SK-N-SH (cell line): ENCODE results near the gene NCLN. TPM values are rescaled to one million over a fixed set of nuclear protein-coding genes. Genes with fewer than 3 reads are reported as not detected.

Experiments
- CTCF ChIA-PET: fragments of 300-600, 350-600 bp; formaldehyde crosslinking; extraction: SDS; loops from one replicate; lab custom pipeline; 2021; lab: Yijun Ruan, JAX
- POLR2A ChIA-PET: fragments of 350-600 bp; sonication (Branson Sonifier 250); formaldehyde crosslinking; extraction: SDS; loops from one replicate; lab custom pipeline; 2020; ENCODE audit warnings: antibody characterized with exemption, inconsistent platforms; lab: Yijun Ruan, JAX
- DNase-seq: peaks from one replicate; pipeline ENCODE4 v3.0.0; 2012
- H2AFZ ChIP-seq: fragments of 200-600 bp; sonication (generic); 2 replicates; pipeline ENCODE4 v1.8.1; 2016; ENCODE audit warnings: antibody characterized with exemption, mild to moderate bottlenecking, low read depth
- H3F3A ChIP-seq: fragments of 200-600 bp; sonication (generic); replicated peaks from 2 replicates; pipeline ENCODE3; 2016; ENCODE audit warnings: antibody characterized with exemption, mild to moderate bottlenecking; ENCODE audit not compliant: insufficient read depth
- H3K27ac ChIP-seq, 2 experiments: fragments of 200-500 bp in 1 of 2; fragments of 200-600 bp in 1 of 2; sonication (Bioruptor generic) in 1 of 2; sonication (generic), shearing (Covaris generic) in 1 of 2; 2 replicates each; pipeline versions ENCODE4 v1.5.1 to v1.6.1; 2014 to 2016; ENCODE audit warnings: low read depth in 2 of 2, inconsistent platforms in 1 of 2, low read length in 1 of 2, mild to moderate bottlenecking in 1 of 2, mixed read lengths in 1 of 2
- H3K27me3 ChIP-seq: fragments of 200-600 bp; sonication (generic), shearing (Covaris generic); 2 replicates; pipeline ENCODE4 v1.6.1; 2016; ENCODE audit warnings: mixed run types; ENCODE audit not compliant: insufficient read depth
- H3K36me3 ChIP-seq, 2 experiments: fragments of 200-500 bp in 1 of 2; fragments of 200-600 bp in 1 of 2; sonication (Bioruptor generic) in 1 of 2; sonication (generic) in 1 of 2; replicated peaks in 1 of 2; 2 replicates each; pipeline versions ENCODE3 to v1.5.1; 2014 to 2016; ENCODE audit warnings: low read length in 1 of 2, mild to moderate bottlenecking in 1 of 2; ENCODE audit not compliant: insufficient read depth in 2 of 2, control insufficient read depth in 1 of 2
- H3K4me1 ChIP-seq, 2 experiments: fragments of 200-500 bp in 1 of 2; fragments of 200-600 bp in 1 of 2; sonication (Bioruptor generic) in 1 of 2; sonication (generic), shearing (Covaris generic) in 1 of 2; 2 replicates each; pipeline versions ENCODE4 v1.5.1 to v1.6.1; 2014 to 2016; ENCODE audit warnings: low read depth in 1 of 2, low read length in 1 of 2, mixed run types in 1 of 2; ENCODE audit not compliant: insufficient read depth in 2 of 2, control insufficient read depth in 1 of 2
- H3K4me2 ChIP-seq: fragments of 200-600 bp; sonication (generic), shearing (Covaris generic); 2 replicates; pipeline ENCODE4 v1.6.1; 2017; ENCODE audit warnings: mixed run types
- H3K4me3 ChIP-seq, 2 experiments: fragments of 200-500 bp in 1 of 2; fragments of 200-600 bp in 1 of 2; sonication (Bioruptor generic) in 1 of 2; sonication (generic), shearing (Covaris generic) in 1 of 2; 2 replicates each; pipeline versions ENCODE4 v1.5.1 to v1.8.1; 2014 to 2016; ENCODE audit warnings: low read depth in 2 of 2, inconsistent platforms in 1 of 2, low read length in 1 of 2, mild to moderate bottlenecking in 1 of 2, mixed read lengths in 1 of 2, moderate library complexity in 1 of 2
- H3K79me2 ChIP-seq: fragments of 200-600 bp; sonication (generic); 2 replicates; pipeline ENCODE4 v1.8.1; 2017; ENCODE audit warnings: mild to moderate bottlenecking; ENCODE audit not compliant: insufficient read depth
- H3K9ac ChIP-seq: fragments of 200-600 bp; sonication (generic); 2 replicates; pipeline ENCODE4 v1.6.1; 2017; ENCODE audit warnings: mixed run types
- H3K9me2 ChIP-seq: fragments of 200-600 bp; sonication (generic); 2 replicates; pipeline ENCODE4 v1.6.1; 2017; ENCODE audit warnings: mixed run types
- H3K9me3 ChIP-seq: fragments of 200-600 bp; sonication (generic); 2 replicates; pipeline ENCODE4 v1.6.1; 2017; ENCODE audit warnings: mixed run types, mild to moderate bottlenecking, moderate library complexity
- H4K20me1 ChIP-seq: fragments of 200-600 bp; sonication (generic); 2 replicates; pipeline ENCODE4 v1.6.1; 2017; ENCODE audit warnings: mild to moderate bottlenecking, mixed run types; ENCODE audit not compliant: insufficient read depth
- CHD2 ChIP-seq: fragments of 150-350 bp; IDR thresholded peaks from 2 replicates; pipeline ENCODE4 v1.6.1; 2018; ENCODE audit warnings: low read length; ENCODE audit not compliant: partially characterized antibody
- CTCF ChIP-seq: fragments of 200-600 bp; sonication (generic); IDR thresholded peaks from 2 replicates; pipeline ENCODE4 v1.6.1; 2017; ENCODE audit warnings: antibody characterized with exemption, mild to moderate bottlenecking, moderate library complexity
- NRF1 ChIP-seq: IDR thresholded peaks from 2 replicates; pipeline ENCODE4 v1.6.1; 2012; ENCODE audit warnings: low read depth, mild to moderate bottlenecking, low read length
- POLR2AphosphoS5 ChIP-seq: IDR thresholded peaks from 2 replicates; pipeline ENCODE4 v1.6.1; 2012; ENCODE audit warnings: low read depth, low read length
- RAD21 ChIP-seq: IDR thresholded peaks from 2 replicates; pipeline ENCODE4 v1.6.1; 2012; ENCODE audit warnings: mild to moderate bottlenecking, low read length
- SIN3A ChIP-seq: IDR thresholded peaks from 2 replicates; pipeline ENCODE4 v1.6.1; 2012; ENCODE audit warnings: low read depth, mild to moderate bottlenecking, low read length, moderate library complexity, borderline replicate concordance
- SMC3 ChIP-seq: IDR thresholded peaks from 2 replicates; pipeline ENCODE4 v1.6.1; 2012; ENCODE audit warnings: low read depth, low read length, improper control_type of control experiment
- USF2 ChIP-seq: fragments of 150-350 bp; IDR thresholded peaks from 2 replicates; pipeline ENCODE4 v1.6.1; 2017; ENCODE audit warnings: antibody characterized with exemption, low read length, low read depth, borderline replicate concordance
- YY1 ChIP-seq: IDR thresholded peaks from 2 replicates; pipeline ENCODE4 v1.4.0; 2012; ENCODE audit warnings: low read depth, mild to moderate bottlenecking
- WGBS: methylation state at CpG from one replicate; pipeline ENCODE4 v1.1.6; 2017; ENCODE audit warnings: low lambda C conversion rate; 5-methylcytosine and 5-hydroxymethylcytosine counted together
- polyA plus RNA-seq, 3 experiments: library from polyadenylated mRNA; depleted of rRNA; stranded (reverse); fragments of >200 nt; gene quantifications; 2 replicates each; pipeline ENCODE4 v1.2.3, GENCODE V29; 2012

Gene NCLN
- polyA plus RNA-seq, 1 of the 3 experiments (the other 2 are of a cell fraction) = 69.0 TPM

GRCh38 chr19:3145909-3146676 lies 39.6 kb upstream of the NCLN start:
- peaks cover 24% of the 10 kb centered on the region for H3F3A ChIP-seq
- H3K4me2 ChIP-seq = no peak overlapping the region
- H3K4me3 ChIP-seq = peak overlapping the region in 1 of 2 experiments; percentile 23; a peak in 1 of 4 replicates
- no peak overlapping the region for H2AFZ ChIP-seq
- H3K79me2 ChIP-seq = no peaks in the 10 kb centered on the region
- peaks cover 0 to 16% of the 10 kb centered on the region in 2 experiments; a peak in 1 of 4 replicates for H3K4me1 ChIP-seq
- H3K27me3 ChIP-seq = no peaks in the 10 kb centered on the region
- H4K20me1 ChIP-seq = no peaks in the 10 kb centered on the region
- no peaks in the 10 kb centered on the region for H3K9me2 ChIP-seq
- no peak for TF ChIP-seq POLR2AphosphoS5
- no peak for TF ChIP-seq USF2
- no peak for TF ChIP-seq SMC3
- TF ChIP-seq YY1 = no peak
- TF ChIP-seq SIN3A = no peak
- H3K36me3 ChIP-seq = no peaks in the 10 kb centered on the region
- DNase-seq = no peak
- CTCF ChIA-PET = interaction anchor here (0.7 to 6.0 kb wide), 7 partner anchors 14 to 183 kb away, joined by 3 to 31 read pairs (median 4); no protein-coding TSS in a partner anchor
- no peak overlapping the region for H3K9ac ChIP-seq
- no peaks in the 10 kb centered on the region for H3K9me3 ChIP-seq
- POLR2A ChIA-PET = no interaction called here
- no peak overlapping the region for H3K27ac ChIP-seq
- 84% methylated on average over 16 of the region's 20 CpGs for WGBS

GRCh38 chr19:3146677-3147100 lies 39.0 kb upstream of the NCLN start:
- ChIA-PET POLR2A (no interaction called here), CTCF (interaction anchor here (0.7 to 6.0 kb wide), 7 partner anchors 14 to 42 kb away, joined by 3 to 31 read pairs (median 4); no protein-coding TSS in a partner anchor)
- Histone ChIP-seq H3K9me3 (no peaks in the 10 kb centered on the region), H3F3A (peaks cover 18% of the 10 kb centered on the region), H3K4me2 (no peak overlapping the region), H3K9ac (no peak overlapping the region), H2AFZ (no peak overlapping the region), H3K9me2 (no peaks in the 10 kb centered on the region), H3K79me2 (no peaks in the 10 kb centered on the region), H3K27me3 (no peaks in the 10 kb centered on the region), H4K20me1 (no peaks in the 10 kb centered on the region), H3K36me3 (no peaks in the 10 kb centered on the region), H3K4me1 (peaks cover 0 to 13% of the 10 kb centered on the region in 2 experiments; a peak in 1 of 4 replicates), H3K27ac (no peak overlapping the region), H3K4me3 (peak overlapping the region in 1 of 2 experiments; percentile 23; a peak in 1 of 4 replicates)
- TF ChIP-seq CTCF = peak; percentile 93
- TF ChIP-seq USF2 = no peak
- TF ChIP-seq NRF1 = no peak
- no peak for TF ChIP-seq CHD2
- peak; percentile 47 for TF ChIP-seq SMC3
- TF ChIP-seq RAD21 = peak; percentile 22; the same call in 1 of the 2 replicates
- peak; percentile 79 for DNase-seq
- WGBS = 46% methylated on average over 5 of the region's 5 CpGs
